NCI-H128 (cell line): ENCODE data around the gene GPR161.
"Not testable (repeated sequence)": the region's sequence is repeated elsewhere in the genome, so short reads cannot be mapped to it uniquely, and the experiment has no call there.

Source experiments
- DNase-seq: peaks from one replicate; lab custom pipeline; 2025; ENCODE audit not compliant: unreplicated experiment; lab: John Stamatoyannopoulos, UW

GPR161 gene, protein sequence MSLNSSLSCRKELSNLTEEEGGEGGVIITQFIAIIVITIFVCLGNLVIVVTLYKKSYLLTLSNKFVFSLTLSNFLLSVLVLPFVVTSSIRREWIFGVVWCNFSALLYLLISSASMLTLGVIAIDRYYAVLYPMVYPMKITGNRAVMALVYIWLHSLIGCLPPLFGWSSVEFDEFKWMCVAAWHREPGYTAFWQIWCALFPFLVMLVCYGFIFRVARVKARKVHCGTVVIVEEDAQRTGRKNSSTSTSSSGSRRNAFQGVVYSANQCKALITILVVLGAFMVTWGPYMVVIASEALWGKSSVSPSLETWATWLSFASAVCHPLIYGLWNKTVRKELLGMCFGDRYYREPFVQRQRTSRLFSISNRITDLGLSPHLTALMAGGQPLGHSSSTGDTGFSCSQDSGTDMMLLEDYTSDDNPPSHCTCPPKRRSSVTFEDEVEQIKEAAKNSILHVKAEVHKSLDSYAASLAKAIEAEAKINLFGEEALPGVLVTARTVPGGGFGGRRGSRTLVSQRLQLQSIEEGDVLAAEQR

GRCh38 chr1:168136709-168137514 lies at the start of gene GPR161:
TSS of gene GPR161 (minus strand) at chr1:168136930. CDS start at chr1:168104850, 32,080 bp downstream.
- no peak for DNase-seq

- DNase-seq: not testable (repeated sequence)
These were observed 44.5 kb upstream of the GPR161 start for GRCh38 chr1:168181063-168181720.

GRCh38 chr1:168180148-168180524 lies 43.4 kb upstream of the GPR161 start:
- DNase-seq: no peak

- DNase-seq: no peak
These were observed 42.9 kb upstream of the GPR161 start for GRCh38 chr1:168179438-168180147.

GRCh38 chr1:168178638-168179437 lies 42.1 kb upstream of the GPR161 start, which contains the start of gene TIPRL:
TSS of gene TIPRL (plus strand) at chr1:168178962. CDS start at chr1:168179078, 116 bp downstream.
- DNase-seq: peak; percentile 87

- no peak for DNase-seq
These were observed 41.5 kb upstream of the GPR161 start for GRCh38 chr1:168178227-168178637.

DNA sequence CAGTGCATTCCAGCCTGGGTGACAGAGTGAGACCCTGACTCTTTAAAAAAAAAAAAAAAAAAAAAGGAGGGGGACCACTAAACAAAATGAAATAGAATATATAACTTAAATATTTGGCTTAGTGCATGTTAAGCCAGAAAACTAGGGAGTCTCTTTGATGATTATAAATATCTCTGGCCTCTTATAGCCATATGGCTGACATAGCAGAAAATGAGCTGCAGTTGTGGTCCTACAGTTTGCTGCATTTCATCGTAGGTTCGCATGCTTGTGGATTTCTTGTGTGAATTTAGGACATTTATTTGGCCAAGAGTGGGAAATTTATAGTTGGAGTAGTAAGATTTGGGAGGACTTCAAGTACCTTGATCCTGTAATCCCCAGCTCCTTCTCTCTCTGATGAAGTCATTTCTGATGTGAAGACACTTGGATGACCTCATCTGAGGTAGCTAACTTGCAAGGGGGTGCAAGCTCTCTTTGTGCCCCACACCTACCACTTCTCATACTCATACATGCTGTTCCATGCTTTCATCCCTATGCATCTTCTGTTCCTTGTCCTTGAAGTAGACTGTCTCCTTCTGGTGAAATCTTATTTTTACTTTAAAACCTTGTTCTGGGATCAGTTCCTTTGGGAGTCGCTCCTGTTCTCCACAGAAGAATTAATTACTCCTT lies 35.7 kb upstream of the GPR161 start:
- no peak for DNase-seq

DNA sequence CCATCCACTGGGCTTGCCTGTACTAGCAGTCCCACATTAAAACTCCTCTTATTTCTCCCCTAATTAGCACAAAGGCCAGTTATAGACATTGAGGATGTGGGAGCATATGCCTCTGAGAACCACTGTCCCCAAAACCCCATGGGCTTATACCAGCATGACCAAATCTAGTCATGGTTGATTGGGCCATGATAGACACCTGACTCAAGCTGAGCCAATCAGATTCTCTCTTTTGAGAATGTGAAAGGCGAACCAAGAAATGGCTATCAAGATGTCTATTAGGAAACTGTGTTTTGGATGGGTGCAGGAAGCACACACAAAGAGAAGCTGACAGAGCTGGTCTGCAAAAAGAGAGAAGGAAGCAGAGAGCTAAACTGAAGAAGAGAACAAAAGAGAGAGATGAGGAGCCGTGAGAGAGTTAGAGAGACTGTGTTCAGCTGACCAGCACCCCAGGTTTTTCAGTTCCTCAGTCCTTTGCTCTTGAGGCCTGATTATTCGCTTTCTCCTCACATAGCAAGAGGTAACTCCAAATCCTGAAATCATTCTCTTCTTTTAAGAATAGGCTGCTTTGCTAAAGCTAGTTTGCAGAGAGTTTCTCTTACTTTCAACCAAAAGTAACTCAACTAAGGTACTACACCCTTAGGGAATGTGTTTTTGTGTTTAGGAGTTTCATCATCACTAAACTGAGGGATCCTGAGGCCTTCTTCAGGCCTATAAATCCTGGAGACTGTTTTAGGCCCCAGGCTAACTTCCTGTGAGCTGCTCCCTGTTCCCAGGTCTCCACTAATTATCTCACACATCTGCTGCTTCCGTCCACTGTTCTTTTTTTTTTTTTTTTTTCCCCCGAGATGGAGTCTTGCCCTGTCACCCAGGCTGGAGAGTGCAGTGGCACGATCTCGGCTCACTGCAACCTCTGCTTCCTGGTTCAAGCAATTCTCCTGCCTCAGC lies 34.1 kb upstream of the GPR161 start:
- no peak for DNase-seq

DNA sequence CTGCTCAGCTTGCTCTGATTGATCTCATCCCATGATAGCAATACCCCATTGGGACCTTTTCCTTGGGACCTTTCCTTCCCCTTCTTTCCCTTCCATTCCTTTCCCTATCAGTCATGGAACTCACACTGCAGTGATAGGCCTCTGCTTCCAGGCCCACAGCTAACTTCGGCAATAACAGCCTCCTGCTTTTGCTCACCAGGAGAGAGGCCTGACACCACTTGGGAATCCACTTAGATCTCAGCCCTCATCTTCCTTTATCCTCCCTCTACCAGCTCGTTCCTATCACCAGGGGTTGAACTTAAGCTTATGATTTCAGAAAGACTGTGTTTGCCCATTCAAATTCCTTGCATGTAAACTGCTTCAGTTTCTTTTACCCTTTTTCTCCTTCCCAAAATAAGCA lies 31.1 kb upstream of the GPR161 start:
- DNase-seq: no peak

DNA sequence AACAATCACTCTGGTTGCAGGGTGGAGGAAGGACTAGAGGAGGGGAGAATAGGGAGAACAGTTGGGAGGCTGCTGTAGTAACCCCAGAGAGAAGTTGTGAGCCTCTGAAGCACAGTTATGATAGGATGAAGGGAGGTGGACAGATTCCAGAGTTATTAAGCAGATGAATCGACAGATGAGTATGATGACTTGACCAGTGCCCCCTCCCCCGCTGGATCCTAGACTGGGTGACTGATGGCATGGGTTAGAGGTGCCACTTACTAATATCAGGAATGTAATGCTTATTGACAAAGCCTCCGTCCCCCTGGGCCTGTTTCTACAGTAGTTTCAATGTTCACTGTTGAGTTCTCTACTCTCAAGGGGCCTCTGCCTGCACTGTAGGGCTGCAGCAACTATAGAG lies 28.0 kb upstream of the GPR161 start:
- DNase-seq: no peak

- DNase-seq: no peak
These were observed 26.9 kb upstream of the GPR161 start for GRCh38 chr1:168163670-168164069.

- DNase-seq: no peak
These were observed 24.7 kb upstream of the GPR161 start for GRCh38 chr1:168161459-168161858.

GRCh38 chr1:168159979-168160378 lies 23.2 kb upstream of the GPR161 start:
- no peak for DNase-seq

DNA sequence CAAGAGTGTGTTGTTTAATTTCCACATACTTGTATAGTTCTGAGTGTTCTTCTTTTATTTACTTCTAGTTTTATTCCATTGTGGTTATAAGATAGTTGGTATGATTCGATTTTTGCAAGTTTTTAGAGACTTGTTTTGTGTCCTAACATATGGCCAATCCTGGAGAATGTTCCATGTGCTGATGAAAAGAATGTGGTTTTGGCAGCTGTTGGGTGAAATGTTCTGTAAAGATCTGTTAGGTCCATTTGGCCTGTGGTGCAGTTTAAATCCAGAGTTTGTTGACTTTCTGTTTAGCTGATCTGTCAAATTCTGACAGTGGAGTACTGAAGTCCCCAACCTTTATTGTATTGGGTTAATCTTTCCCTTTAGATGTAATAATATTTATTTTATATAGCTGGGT lies 22.5 kb upstream of the GPR161 start:
- DNase-seq: no peak

DNA sequence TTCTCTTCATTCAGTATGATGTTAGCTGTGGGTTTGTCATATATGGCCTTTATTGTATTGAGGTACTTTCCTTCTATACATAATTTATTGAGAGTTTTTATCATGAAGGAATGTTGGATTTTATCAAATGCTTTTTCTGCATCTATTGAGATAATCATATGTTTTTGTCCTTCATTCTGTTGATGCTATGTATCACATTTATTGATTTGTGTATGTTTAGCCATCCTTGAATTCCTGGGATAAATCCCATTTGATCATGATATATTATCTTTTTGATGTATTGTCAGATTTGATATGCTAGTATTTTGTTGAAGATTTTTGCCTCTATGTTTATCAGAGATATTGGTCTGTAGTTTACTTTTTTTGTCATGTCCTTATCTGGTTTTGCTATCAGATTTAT lies 20.9 kb upstream of the GPR161 start:
- no peak for DNase-seq

DNA sequence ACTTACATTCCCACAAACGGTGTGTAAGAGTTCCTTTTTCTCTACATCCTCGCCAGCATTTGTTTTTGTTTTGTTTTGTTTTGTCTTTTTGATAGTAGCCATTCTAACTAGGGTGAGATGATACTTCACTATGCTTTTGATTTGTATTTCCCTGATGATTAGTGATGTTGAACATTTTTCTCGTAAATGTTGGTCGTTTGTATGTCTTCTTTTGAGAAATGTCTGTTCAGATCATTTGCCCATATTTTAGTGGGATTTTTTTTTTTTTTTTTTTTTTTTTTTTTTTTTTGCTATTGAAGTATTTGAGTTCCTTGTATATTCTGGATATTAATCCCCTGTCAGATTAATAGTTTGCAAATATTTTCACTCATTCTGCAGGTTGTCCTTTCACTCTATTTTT lies 19.2 kb upstream of the GPR161 start:
- no peak for DNase-seq

DNA sequence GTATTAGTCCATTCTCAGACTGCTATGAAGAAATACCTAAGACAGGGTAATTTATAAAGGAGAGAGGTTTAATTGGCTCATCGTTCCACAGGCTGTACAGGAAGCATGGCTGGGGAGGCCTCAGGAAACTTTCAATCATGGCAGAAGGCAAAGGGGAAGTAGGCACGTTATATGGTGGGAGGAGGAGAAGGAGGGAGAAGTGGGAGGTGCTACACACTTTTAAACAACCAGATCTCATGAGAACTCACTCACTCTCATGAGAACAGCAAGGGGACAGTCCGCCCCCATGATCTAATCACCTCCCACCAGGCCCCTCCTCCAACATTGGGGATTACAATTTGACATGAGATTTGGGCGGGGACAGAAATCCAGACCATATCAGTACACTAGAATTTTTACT lies 18.0 kb upstream of the GPR161 start:
- not testable (repeated sequence) for DNase-seq

- no peak for DNase-seq
These were observed 15.2 kb upstream of the GPR161 start for GRCh38 chr1:168151935-168152334.
